C4-2B (cell line): Measurements from ENCODE around the gene IL18RAP.

ENCODE experiments used
- CTCF ChIP-seq: fragments of 450-650 bp; conservative IDR thresholded peaks from 2 replicates; pipeline ENCODE4 v1.5.1; 2017; ENCODE audit warnings: mild to moderate bottlenecking
- ZFX ChIP-seq: fragments of 450-650 bp; IDR thresholded peaks from 2 replicates; pipeline ENCODE4 v1.6.1; 2017

- TF ChIP-seq CTCF, result no peak
- TF ChIP-seq ZFX, result no peak
Measured at GRCh38 chr2:102412199-102412598, 10.8 kb upstream of the IL18RAP start.
